Omental fat pad (tissue), 4 donors: ENCODE measurements around the gene SND1. TPM values are rescaled to one million over a fixed set of nuclear protein-coding genes. Genes with fewer than 3 reads are reported as not detected.

Experiments used
- ATAC-seq: fragments of 150-250 bp; one replicate; pipeline ENCODE4 v1.9.1; 2016; ENCODE audit warnings: mild to moderate bottlenecking, moderate library complexity; ENCODE audit not compliant: low FRiP score
- DNase-seq: peaks from one replicate; pipeline ENCODE4 v3.0.0-alpha.2; 2019; ENCODE audit warnings: low spot score
- small RNA-seq: library from RNA; depleted of rRNA; stranded (forward); fragments of <200 nt; gene quantifications from one replicate; pipeline ENCODE3, GENCODE V24; 2016
- total RNA-seq, 4 donors: library from RNA; depleted of rRNA; stranded (reverse); fragments of >200 nt; gene quantifications; one replicate each; pipeline ENCODE4 v1.1.0, GENCODE V29; 2016
- TF ChIP-seq, protein P1 (sequence below), 3 donors: fragments of 450-650 bp; IDR thresholded peaks; one replicate each; pipeline ENCODE4 v1.5.1; 2016 to 2017; ENCODE audit warnings: antibody characterized with exemption in 3 of 3, mild to moderate bottlenecking in 3 of 3, moderate library complexity in 2 of 3

SND1 gene
- total RNA-seq, 4 donors from 2014 or later, result 90.8 to 140 (median 125) TPM

- no peak for ATAC-seq
- no peak for DNase-seq
- TF ChIP-seq, protein P1, sequence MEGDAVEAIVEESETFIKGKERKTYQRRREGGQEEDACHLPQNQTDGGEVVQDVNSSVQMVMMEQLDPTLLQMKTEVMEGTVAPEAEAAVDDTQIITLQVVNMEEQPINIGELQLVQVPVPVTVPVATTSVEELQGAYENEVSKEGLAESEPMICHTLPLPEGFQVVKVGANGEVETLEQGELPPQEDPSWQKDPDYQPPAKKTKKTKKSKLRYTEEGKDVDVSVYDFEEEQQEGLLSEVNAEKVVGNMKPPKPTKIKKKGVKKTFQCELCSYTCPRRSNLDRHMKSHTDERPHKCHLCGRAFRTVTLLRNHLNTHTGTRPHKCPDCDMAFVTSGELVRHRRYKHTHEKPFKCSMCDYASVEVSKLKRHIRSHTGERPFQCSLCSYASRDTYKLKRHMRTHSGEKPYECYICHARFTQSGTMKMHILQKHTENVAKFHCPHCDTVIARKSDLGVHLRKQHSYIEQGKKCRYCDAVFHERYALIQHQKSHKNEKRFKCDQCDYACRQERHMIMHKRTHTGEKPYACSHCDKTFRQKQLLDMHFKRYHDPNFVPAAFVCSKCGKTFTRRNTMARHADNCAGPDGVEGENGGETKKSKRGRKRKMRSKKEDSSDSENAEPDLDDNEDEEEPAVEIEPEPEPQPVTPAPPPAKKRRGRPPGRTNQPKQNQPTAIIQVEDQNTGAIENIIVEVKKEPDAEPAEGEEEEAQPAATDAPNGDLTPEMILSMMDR (IDR thresholded peaks at IDR 0.05), result no peak
These were observed 487.4 kb downstream of the SND1 start for GRCh38 chr7:128139406-128139805.

DNA sequence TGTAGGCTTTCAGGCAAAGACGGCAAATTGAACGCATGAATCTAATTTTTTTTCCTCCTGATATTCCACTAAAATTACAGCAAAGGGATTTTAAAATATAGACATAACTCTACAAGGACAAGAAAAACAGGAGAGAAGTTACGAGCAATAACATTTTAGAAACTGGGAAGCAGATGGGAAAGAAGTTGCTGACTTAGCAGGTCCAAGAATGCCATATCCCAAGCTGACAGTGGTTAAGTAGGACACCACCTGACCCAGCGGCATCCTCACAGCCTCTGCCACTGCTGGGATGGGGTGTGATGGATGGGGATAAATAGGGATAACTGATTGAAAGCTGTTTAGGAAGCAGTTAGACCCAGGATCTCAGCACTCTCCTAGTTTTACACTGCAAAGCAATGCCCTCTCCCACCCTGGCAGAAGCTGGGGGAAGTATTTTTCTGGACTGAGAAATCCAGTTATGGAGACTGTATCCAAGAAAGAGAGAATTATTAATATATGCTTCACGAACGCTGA is 489.7 kb downstream of the SND1 start:
- no peak for ATAC-seq
- TF ChIP-seq, protein P1 (IDR thresholded peaks at IDR 0.05), result no peak
- DNase-seq, result no peak

Small RNA genes within 50 kb of the gene (small RNA-seq; reads per million reads assigned to genes)
- gene MIR593, result not detected

Other genes with a start within 250 kb of the SND1 start
- 10 to 100 TPM; 15.0 to 19.5 (median 15.8) TPM for gene GCC1, start 66.6 kb upstream of the SND1 start, total RNA-seq
- 100 to 1,000 TPM; 116 to 159 (median 124) TPM for gene ARF5, start 63.8 kb upstream of the SND1 start, total RNA-seq
- gene FSCN3, start 58.5 kb upstream of the SND1 start, total RNA-seq, result 1 to 10 TPM; 1.2 to 3.6 (median 2.0) TPM
- not detected for gene PAX4, start 34.1 kb upstream of the SND1 start, total RNA-seq